HepG2 (cell line): ENCODE results near the gene SHISA9. TPM values are rescaled to one million over a fixed set of nuclear protein-coding genes. Genes with fewer than 3 reads are reported as not detected.

ENCODE experiments used
- ATAC-seq: fragments of 200-7000 bp; cut with Tn5 transposase; 3 replicates; pipeline ENCODE4 v1.9.1; 2020; ENCODE audit warnings: mild to moderate bottlenecking, moderate library complexity
- BruUV-seq: library from RNA; stranded (reverse); fragments of 400-500 nt; replicated peaks from 2 replicates; lab custom pipeline; 2021; lab: Mats Ljungman, UMichigan
- CTCF ChIA-PET: fragments of 300-600 bp; formaldehyde crosslinking; extraction: SDS; loops from one replicate; lab custom pipeline; 2021; ENCODE audit warnings: low total read pairs, inconsistent platforms, low intra/inter-chr PET ratio; lab: Yijun Ruan, JAX
- POLR2A ChIA-PET: fragments of 350-600 bp; sonication (Branson Sonifier 250); formaldehyde crosslinking; loops from one replicate; lab custom pipeline; 2020; ENCODE audit warnings: antibody characterized with exemption, inconsistent platforms; lab: Yijun Ruan, JAX
- DNase-seq: peaks from one replicate; pipeline ENCODE4 v3.0.0-alpha.2; 2015; ENCODE audit warnings: low spot score
- FAIRE-seq: peaks from 3 replicates; lab custom pipeline; 2011; peaks lifted over from hg19 to GRCh38; lab: Jason Lieb, UNC
- H2AFZ ChIP-seq: one replicate; pipeline ENCODE4 v1.6.1; 2011; ENCODE audit warnings: low read length, inconsistent platforms
- H3K27ac ChIP-seq: fragments of 300-600 bp; 3 replicates; pipeline ENCODE4 v1.8.0; 2011; ENCODE audit warnings: mixed run types, mild to moderate bottlenecking, mixed read lengths, low read length, inconsistent platforms; ENCODE audit not compliant: insufficient read depth; ENCODE audit errors: extremely low read length
- H3K27me3 ChIP-seq, 2 experiments: fragments of 200-600 bp in 1 of 2; 2 replicates in 1 of 2; 3 replicates in 1 of 2; pipeline versions ENCODE4 v1.6.0 to v1.8.0; 2011; ENCODE audit warnings: low read length in 2 of 2, mild to moderate bottlenecking in 2 of 2, moderate library complexity in 2 of 2, inconsistent platforms in 1 of 2; ENCODE audit not compliant: insufficient read depth in 2 of 2, control insufficient read depth in 1 of 2
- H3K36me3 ChIP-seq, 2 experiments: fragments of 200-600 bp in 1 of 2; replicated peaks in 1 of 2; 2 replicates in 1 of 2; 3 replicates in 1 of 2; pipeline versions ENCODE4 v1.5.1 to v1.8.0; 2011; ENCODE audit warnings: low read length in 2 of 2, inconsistent platforms in 1 of 2; ENCODE audit not compliant: insufficient read depth in 2 of 2, control insufficient read depth in 1 of 2
- H3K4me1 ChIP-seq: 2 replicates; pipeline ENCODE4 v1.5.1; 2012; ENCODE audit warnings: low read length, inconsistent platforms; ENCODE audit not compliant: insufficient read depth
- H3K4me2 ChIP-seq: 2 replicates; pipeline ENCODE4 v1.6.0; 2011; ENCODE audit warnings: low read depth, low read length, inconsistent platforms
- H3K4me3 ChIP-seq, 3 experiments: fragments of 200-600 bp in 1 of 3; sonication (generic), shearing (Covaris generic) in 1 of 3; replicated peaks in 1 of 3; 2 replicates each; pipeline ENCODE4 v1.5.1; 2011 to 2016; ENCODE audit warnings: low read length in 3 of 3, inconsistent platforms in 2 of 3, low read depth in 2 of 3, mild to moderate bottlenecking in 2 of 3, control low read depth in 1 of 3, mixed read lengths in 1 of 3; ENCODE audit not compliant: insufficient read depth in 1 of 3
- H3K79me2 ChIP-seq: one replicate; pipeline ENCODE4 v1.6.1; 2011; ENCODE audit warnings: low read length, inconsistent platforms; ENCODE audit not compliant: insufficient read depth
- H3K9ac ChIP-seq: 2 replicates; pipeline ENCODE4 v1.6.0; 2011; ENCODE audit warnings: mild to moderate bottlenecking, low read depth, low read length, inconsistent platforms; ENCODE audit not compliant: insufficient read depth
- H3K9me3 ChIP-seq: 2 replicates; pipeline ENCODE4 v1.5.1; 2012; ENCODE audit warnings: mild to moderate bottlenecking, low read length
- H4K20me1 ChIP-seq: 2 replicates; pipeline ENCODE4 v1.6.0; 2011; ENCODE audit warnings: inconsistent platforms, mild to moderate bottlenecking, low read length, moderate library complexity; ENCODE audit not compliant: insufficient read depth
- ATF1 ChIP-seq: IDR thresholded peaks from 2 replicates; pipeline ENCODE4 v1.6.1; 2016; ENCODE audit warnings: mild to moderate bottlenecking, control low read depth
- DNMT1 ChIP-seq: sonication (generic); formaldehyde crosslinking; IDR thresholded peaks from 2 replicates; pipeline ENCODE4 v1.5.1; 2020; ENCODE audit warnings: mild to moderate bottlenecking, missing genetic modification reagents
- EED ChIP-seq: sonication (generic); formaldehyde crosslinking; IDR thresholded peaks from 2 replicates; pipeline ENCODE4 v1.5.0; 2020; ENCODE audit warnings: mild to moderate bottlenecking, missing genetic modification reagents
- IRF1 ChIP-seq: sonication (generic); formaldehyde crosslinking; IDR thresholded peaks from 2 replicates; pipeline ENCODE4 v1.4.0; 2020; ENCODE audit warnings: low read depth, mild to moderate bottlenecking, missing genetic modification reagents
- JARID2 ChIP-seq: sonication (generic); formaldehyde crosslinking; IDR thresholded peaks from 2 replicates; pipeline ENCODE4 v1.8.1; 2023; ENCODE audit warnings: missing genetic modification reagents, inconsistent platforms; ENCODE audit not compliant: insufficient replicate concordance
- KAT8 ChIP-seq: IDR thresholded peaks from 2 replicates; pipeline ENCODE4 v1.6.1; 2016; ENCODE audit warnings: missing genetic modification reagents, missing compliant biosample characterization
- MLLT10 ChIP-seq: sonication (generic); formaldehyde crosslinking; IDR thresholded peaks from 2 replicates; pipeline ENCODE4 v1.4.0; 2020; ENCODE audit warnings: missing genetic modification reagents
- SRSF9 ChIP-seq: fragments of 200-400 bp; formaldehyde crosslinking; IDR thresholded peaks from 2 replicates; pipeline ENCODE4 v1.6.1; 2018; ENCODE audit warnings: borderline replicate concordance, mild to moderate bottlenecking, low read depth, low read length; ENCODE audit not compliant: insufficient read depth, poor library complexity, severe bottlenecking
- TAF1 ChIP-seq: sonication (generic); formaldehyde crosslinking; IDR thresholded peaks from 2 replicates; pipeline ENCODE4 v1.4.0; 2020; ENCODE audit warnings: missing genetic modification reagents
- YEATS4 ChIP-seq: sonication (generic); formaldehyde crosslinking; IDR thresholded peaks from 2 replicates; pipeline ENCODE4 v1.4.0; 2020; ENCODE audit warnings: missing genetic modification reagents, borderline replicate concordance
- ZFP36 ChIP-seq: fragments of 150-350 bp; IDR thresholded peaks from 2 replicates; pipeline ENCODE4 v1.6.1; 2018; ENCODE audit warnings: borderline replicate concordance, low read length, low read depth; ENCODE audit not compliant: partially characterized antibody
- ZNF17 ChIP-seq: sonication (generic); formaldehyde crosslinking; IDR thresholded peaks from 2 replicates; pipeline ENCODE4 v1.5.0; 2020; ENCODE audit warnings: mild to moderate bottlenecking, missing genetic modification reagents
- ZNF207 ChIP-seq: fragments of 450-650 bp; IDR thresholded peaks from 2 replicates; pipeline ENCODE4 v1.6.1; 2016; ENCODE audit warnings: antibody characterized with exemption, borderline replicate concordance
- ZNF256 ChIP-seq: sonication (generic); formaldehyde crosslinking; conservative IDR thresholded peaks from 2 replicates; pipeline ENCODE4 v1.4.0; 2020; ENCODE audit warnings: missing genetic modification reagents
- ZNF7 ChIP-seq: IDR thresholded peaks from 2 replicates; pipeline ENCODE4 v1.6.1; 2016; ENCODE audit warnings: missing biosample characterization, missing genetic modification reagents
- ZNF720 ChIP-seq: sonication (generic); formaldehyde crosslinking; IDR thresholded peaks from 2 replicates; pipeline ENCODE4 v1.4.0; 2020; ENCODE audit warnings: missing genetic modification reagents
- ZNF782 ChIP-seq: sonication (generic); formaldehyde crosslinking; IDR thresholded peaks from 2 replicates; pipeline ENCODE4 v1.4.0; 2020; ENCODE audit warnings: missing genetic modification reagents, mild to moderate bottlenecking, borderline replicate concordance
- ZNF790 ChIP-seq: sonication (generic); formaldehyde crosslinking; IDR thresholded peaks from 2 replicates; pipeline ENCODE4 v1.8.0; 2022; ENCODE audit warnings: missing genetic modification reagents, mild to moderate bottlenecking, borderline replicate concordance
- ZNF816 ChIP-seq: sonication (generic); formaldehyde crosslinking; IDR thresholded peaks from 2 replicates; pipeline ENCODE4 v1.8.0; 2022; ENCODE audit warnings: missing genetic modification reagents, mild to moderate bottlenecking, borderline replicate concordance
- ZSCAN29 ChIP-seq: sonication (generic); formaldehyde crosslinking; conservative IDR thresholded peaks from 2 replicates; pipeline ENCODE4 v1.4.0; 2020; ENCODE audit warnings: mild to moderate bottlenecking, missing genetic modification reagents
- WGBS: methylation state at CpG from one replicate; pipeline ENCODE4 v1.1.6; 2017; ENCODE audit warnings: low lambda C conversion rate; 5-methylcytosine and 5-hydroxymethylcytosine counted together
- in situ Hi-C: cut with HindIII; loops from 2 replicates; pipeline ENCODE4 v1.10.0; 2017; ENCODE audit warnings: low pct_unique_long_range_greater_than_20kb; ENCODE audit not compliant: extremely low pct_ligation_motif_present
- intact Hi-C: fragments of 100-400 bp; cut with micrococcal nuclease; formaldehyde crosslinking; loops from one replicate; pipeline ENCODE4 v1.10.0; 2022; ENCODE audit not compliant: unreplicated experiment
- polyA plus RNA-seq, 8 experiments: library from polyadenylated mRNA; depleted of rRNA in 3 of 8; stranded (reverse) in 7 of 8; unstranded in 1 of 8; fragments of >200 nt; fragmentation: Illumina TruSeq in 4 of 8; extraction: Trizol in 4 of 8; gene quantifications; 2 replicates each; pipeline versions ENCODE4 v1.2.1 to v1.2.3, GENCODE V29; 2011 to 2016; ENCODE audit warnings: low read depth in 4 of 8, missing spikeins in 1 of 8, mixed read lengths in 1 of 8; ENCODE audit not compliant: insufficient read depth in 1 of 8
- total RNA-seq, 5 experiments: library from RNA; depleted of rRNA; stranded (reverse); fragments of >200 nt; fragmentation: Illumina TruSeq; extraction: Trizol; gene quantifications; 2 replicates each; pipeline ENCODE4 v1.2.3, GENCODE V29; 2016; ENCODE audit warnings: low read depth in 1 of 5
- TF ChIP-seq, protein P1 (sequence below): sonication (generic); formaldehyde crosslinking; IDR thresholded peaks from 2 replicates; pipeline ENCODE4 v1.4.0; 2020; ENCODE audit warnings: low read depth, mild to moderate bottlenecking, missing genetic modification reagents
- TF ChIP-seq, protein P2 (sequence below): sonication (generic); formaldehyde crosslinking; IDR thresholded peaks from 2 replicates; pipeline ENCODE4 v1.4.0; 2020; ENCODE audit warnings: missing genetic modification reagents, borderline replicate concordance

Gene SHISA9
- total and polyA plus RNA-seq, 2 of the 13 experiments (the other 11 are each of a cell fraction or from before 2014, with no cell fraction given), result 0.01 TPM; not detected in 1

DNA sequence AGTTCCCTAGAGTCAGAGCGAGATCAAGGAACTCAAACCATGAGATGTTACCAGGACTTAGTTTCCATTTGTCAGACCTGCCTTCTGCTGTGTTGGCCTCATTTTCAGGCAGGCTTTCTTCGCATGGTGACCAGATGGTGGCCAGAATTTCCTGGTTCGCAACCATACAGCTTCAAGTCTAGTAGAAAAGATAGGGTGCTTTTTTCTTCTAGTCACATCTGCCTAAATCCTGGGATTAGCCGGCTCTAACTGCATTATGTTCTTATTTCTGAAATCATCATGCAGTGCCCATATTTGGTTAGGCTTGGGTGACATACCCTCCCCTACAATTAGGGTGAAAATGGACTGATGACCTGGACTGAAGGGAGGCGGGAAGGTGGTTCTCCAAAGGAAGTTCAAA lies 131.5 kb downstream of the SHISA9 start (continued):
- TF ChIP-seq MLLT10 (CRISPR knock-in tag) (no peak), ZNF720 (CRISPR knock-in tag) (no peak), TAF1 (CRISPR knock-in tag) (no peak), ZFP36 (no peak), YEATS4 (CRISPR knock-in tag) (no peak)
- TF ChIP-seq, protein P1, sequence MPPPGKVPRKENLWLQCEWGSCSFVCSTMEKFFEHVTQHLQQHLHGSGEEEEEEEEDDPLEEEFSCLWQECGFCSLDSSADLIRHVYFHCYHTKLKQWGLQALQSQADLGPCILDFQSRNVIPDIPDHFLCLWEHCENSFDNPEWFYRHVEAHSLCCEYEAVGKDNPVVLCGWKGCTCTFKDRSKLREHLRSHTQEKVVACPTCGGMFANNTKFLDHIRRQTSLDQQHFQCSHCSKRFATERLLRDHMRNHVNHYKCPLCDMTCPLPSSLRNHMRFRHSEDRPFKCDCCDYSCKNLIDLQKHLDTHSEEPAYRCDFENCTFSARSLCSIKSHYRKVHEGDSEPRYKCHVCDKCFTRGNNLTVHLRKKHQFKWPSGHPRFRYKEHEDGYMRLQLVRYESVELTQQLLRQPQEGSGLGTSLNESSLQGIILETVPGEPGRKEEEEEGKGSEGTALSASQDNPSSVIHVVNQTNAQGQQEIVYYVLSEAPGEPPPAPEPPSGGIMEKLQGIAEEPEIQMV (CRISPR knock-in tag), result no peak
- TF ChIP-seq, protein P2, sequence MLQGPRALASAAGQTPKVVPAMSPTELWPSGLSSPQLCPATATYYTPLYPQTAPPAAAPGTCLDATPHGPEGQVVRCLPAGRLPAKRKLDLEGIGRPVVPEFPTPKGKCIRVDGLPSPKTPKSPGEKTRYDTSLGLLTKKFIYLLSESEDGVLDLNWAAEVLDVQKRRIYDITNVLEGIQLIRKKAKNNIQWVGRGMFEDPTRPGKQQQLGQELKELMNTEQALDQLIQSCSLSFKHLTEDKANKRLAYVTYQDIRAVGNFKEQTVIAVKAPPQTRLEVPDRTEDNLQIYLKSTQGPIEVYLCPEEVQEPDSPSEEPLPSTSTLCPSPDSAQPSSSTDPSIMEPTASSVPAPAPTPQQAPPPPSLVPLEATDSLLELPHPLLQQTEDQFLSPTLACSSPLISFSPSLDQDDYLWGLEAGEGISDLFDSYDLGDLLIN (CRISPR knock-in tag), result no peak

DNA sequence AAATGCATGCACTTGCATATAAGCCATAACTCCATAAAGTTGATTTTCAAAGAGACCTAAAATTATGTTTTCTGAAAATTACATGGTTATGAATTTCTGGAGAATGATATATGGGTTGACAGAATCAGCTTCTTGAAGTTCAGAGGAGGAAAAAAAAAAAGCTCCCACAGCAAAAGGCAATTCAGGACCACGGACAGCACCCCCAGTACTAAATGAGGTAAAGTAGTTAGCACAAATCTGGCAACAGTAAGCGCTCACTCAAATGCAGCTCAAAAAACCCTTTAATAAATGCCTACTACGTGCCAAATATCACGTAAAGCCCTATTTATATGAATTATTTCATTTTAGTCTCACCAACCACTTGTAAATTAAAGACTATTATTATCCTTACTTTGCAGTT lies 135.2 kb downstream of the SHISA9 start:
- DNase-seq, result peak; percentile 43
- Histone ChIP-seq H3K4me2 (no peak overlapping the region), H3K27me3 (no peaks in the 10 kb centered on the region), H2AFZ (no peak overlapping the region), H3K36me3 (no peaks in the 10 kb centered on the region), H4K20me1 (no peaks in the 10 kb centered on the region), H3K4me3 (no peak overlapping the region), H3K9me3 (no peaks in the 10 kb centered on the region), H3K4me1 (no peaks in the 10 kb centered on the region), H3K27ac (no peak overlapping the region), H3K79me2 (no peaks in the 10 kb centered on the region), H3K9ac (no peak overlapping the region)
- in situ Hi-C loops (no loop called here), intact Hi-C loops (no loop called here)
- FAIRE-seq, result peak; percentile 79
- BruUV-seq, result no TSS peak
- no peak for ATAC-seq
- CTCF ChIA-PET, result no interaction called here
- POLR2A ChIA-PET, result no interaction called here
- WGBS, result 20% methylated on average over 4 of the region's 4 CpGs
- no peak for TF ChIP-seq ZNF816
- no peak for TF ChIP-seq ZNF17 (CRISPR knock-in tag)
- no peak for TF ChIP-seq ZSCAN29 (CRISPR knock-in tag)
- no peak for TF ChIP-seq SRSF9
- no peak for TF ChIP-seq EED (CRISPR knock-in tag)
- TF ChIP-seq JARID2 (CRISPR knock-in tag), result no peak
- no peak for TF ChIP-seq ZFP36
- 0 out of 2 replicates have a peak, but pooled peaks have one; percentile 53 for TF ChIP-seq KAT8 (CRISPR knock-in tag)
- no peak for TF ChIP-seq ZNF790 (CRISPR knock-in tag)
- no peak for TF ChIP-seq DNMT1
- TF ChIP-seq IRF1, result no peak
- no peak for TF ChIP-seq ZNF207
- TF ChIP-seq ATF1 (CRISPR knock-in tag), result 0 out of 2 replicates have a peak, but pooled peaks have one; percentile 16
- no peak for TF ChIP-seq ZNF782 (CRISPR knock-in tag)
- TF ChIP-seq ZNF256 (CRISPR knock-in tag), result no peak; the same call in 1 of the 2 replicates
- 0 out of 2 replicates have a peak, but pooled peaks have one; percentile 41 for TF ChIP-seq ZNF7 (CRISPR knock-in tag)
